GM21825 (cell line): Measurements from ENCODE around the gene OPA3.
"Not testable (repeated sequence)": the region's sequence is repeated elsewhere in the genome, so short reads cannot be mapped to it uniquely, and the experiment has no call there.

Experiments
- ATAC-seq: cut with Tn5 transposase; IDR thresholded peaks from one replicate; pipeline ENCODE4 v1.9.1; 2021; ENCODE audit warnings: mild to moderate bottlenecking, moderate library complexity; ENCODE audit not compliant: unreplicated experiment

Gene OPA3

GRCh38 chr19:45584332-45585157 is at the start of gene OPA3:
TSS of gene OPA3 (minus strand) at chr19:45584802. CDS start at chr19:45584764, 38 bp downstream.
- ATAC-seq, result peak; percentile 86

GRCh38 chr19:45632468-45633196 is 48.0 kb upstream of the OPA3 start:
- no peak for ATAC-seq

GRCh38 chr19:45630463-45630862 is 45.9 kb upstream of the OPA3 start:
- no peak for ATAC-seq

- no peak for ATAC-seq
These were observed 45.1 kb upstream of the OPA3 start for GRCh38 chr19:45629704-45630103.

- not testable (repeated sequence) for ATAC-seq
These were observed 43.6 kb upstream of the OPA3 start for GRCh38 chr19:45628219-45628618.

- ATAC-seq, result no peak
These were observed 39.4 kb upstream of the OPA3 start for GRCh38 chr19:45623984-45624383.

- ATAC-seq, result no peak
These were observed 37.4 kb upstream of the OPA3 start for GRCh38 chr19:45621976-45622503.

- ATAC-seq, result no peak
These were observed 36.8 kb upstream of the OPA3 start for GRCh38 chr19:45621389-45621788.

GRCh38 chr19:45616704-45617017 is 32.1 kb upstream of the OPA3 start:
- no peak for ATAC-seq

GRCh38 chr19:45615795-45616703 is 31.4 kb upstream of the OPA3 start:
- ATAC-seq, result no peak

GRCh38 chr19:45615056-45615455 is 30.5 kb upstream of the OPA3 start:
- not testable (repeated sequence) for ATAC-seq

- no peak for ATAC-seq
These were observed 29.5 kb upstream of the OPA3 start for GRCh38 chr19:45613926-45614725.

- ATAC-seq, result no peak
These were observed 24.3 kb upstream of the OPA3 start for GRCh38 chr19:45608948-45609347.

- no peak for ATAC-seq
These were observed 22.7 kb upstream of the OPA3 start for GRCh38 chr19:45607071-45608029.

- ATAC-seq, result no peak
These were observed 17.1 kb upstream of the OPA3 start, which contains the start of gene GPR4 for GRCh38 chr19:45601524-45602374. TSS of gene GPR4 (minus strand) at chr19:45602212. CDS start at chr19:45591866, 10,346 bp downstream.

GRCh38 chr19:45601115-45601514 is 16.5 kb upstream of the OPA3 start:
- ATAC-seq, result no peak

- ATAC-seq, result no peak
These were observed 15.8 kb upstream of the OPA3 start for GRCh38 chr19:45600340-45600885.

GRCh38 chr19:45599286-45599685 is 14.7 kb upstream of the OPA3 start:
- no peak for ATAC-seq
